PC-9 (cell line): ENCODE measurements around the gene POLRMT.

ENCODE experiments used
- EZH2 ChIP-seq: fragments of 200-600 bp; sonication (generic); IDR thresholded peaks from 2 replicates; pipeline ENCODE4 v1.8.0; 2017; ENCODE audit warnings: antibody characterized with exemption, low read depth
- TF ChIP-seq, protein P1 (sequence below): fragments of 200-600 bp; sonication (generic); conservative IDR thresholded peaks from 2 replicates; pipeline ENCODE4 v1.6.1; 2017; ENCODE audit warnings: mixed run types, antibody characterized with exemption, mild to moderate bottlenecking, moderate library complexity

DNA sequence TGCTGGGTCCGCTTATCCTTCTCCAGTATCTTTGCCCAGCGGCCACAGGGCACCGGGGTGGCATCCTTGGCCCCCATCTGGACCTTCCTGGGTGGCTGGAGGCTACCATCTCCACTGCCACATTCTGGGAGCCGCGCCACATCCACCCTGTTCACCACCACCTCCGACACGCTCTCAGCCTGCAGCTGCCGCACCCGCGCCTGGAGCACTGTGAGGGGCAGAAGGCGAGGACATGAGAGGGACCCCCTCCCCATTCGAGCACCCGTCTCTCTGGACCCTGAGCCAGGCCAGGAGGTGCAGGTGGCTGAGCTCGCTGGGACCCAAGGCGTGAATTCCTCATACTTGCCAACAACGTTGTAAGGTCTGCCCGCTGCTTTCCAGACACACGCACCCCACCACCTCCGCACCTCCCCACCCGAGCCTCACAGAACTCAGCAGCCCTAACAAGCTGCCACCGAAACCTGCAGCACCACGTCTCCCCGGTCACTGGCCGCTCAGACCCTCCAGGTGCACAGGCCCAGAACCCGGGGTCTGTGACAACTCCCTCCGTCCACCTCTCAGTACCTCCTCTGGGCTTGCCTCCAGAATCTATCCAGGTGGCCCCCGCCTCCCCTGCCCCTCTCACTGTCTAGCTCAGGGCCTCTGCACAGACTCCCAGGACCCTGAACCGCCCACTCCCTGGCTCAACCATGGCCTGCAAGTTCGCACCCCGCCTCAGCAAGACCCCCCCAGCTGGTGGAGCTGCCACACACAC, 3.2 kb downstream of the POLRMT start:
- TF ChIP-seq, protein P1, sequence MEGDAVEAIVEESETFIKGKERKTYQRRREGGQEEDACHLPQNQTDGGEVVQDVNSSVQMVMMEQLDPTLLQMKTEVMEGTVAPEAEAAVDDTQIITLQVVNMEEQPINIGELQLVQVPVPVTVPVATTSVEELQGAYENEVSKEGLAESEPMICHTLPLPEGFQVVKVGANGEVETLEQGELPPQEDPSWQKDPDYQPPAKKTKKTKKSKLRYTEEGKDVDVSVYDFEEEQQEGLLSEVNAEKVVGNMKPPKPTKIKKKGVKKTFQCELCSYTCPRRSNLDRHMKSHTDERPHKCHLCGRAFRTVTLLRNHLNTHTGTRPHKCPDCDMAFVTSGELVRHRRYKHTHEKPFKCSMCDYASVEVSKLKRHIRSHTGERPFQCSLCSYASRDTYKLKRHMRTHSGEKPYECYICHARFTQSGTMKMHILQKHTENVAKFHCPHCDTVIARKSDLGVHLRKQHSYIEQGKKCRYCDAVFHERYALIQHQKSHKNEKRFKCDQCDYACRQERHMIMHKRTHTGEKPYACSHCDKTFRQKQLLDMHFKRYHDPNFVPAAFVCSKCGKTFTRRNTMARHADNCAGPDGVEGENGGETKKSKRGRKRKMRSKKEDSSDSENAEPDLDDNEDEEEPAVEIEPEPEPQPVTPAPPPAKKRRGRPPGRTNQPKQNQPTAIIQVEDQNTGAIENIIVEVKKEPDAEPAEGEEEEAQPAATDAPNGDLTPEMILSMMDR: no peak
- TF ChIP-seq EZH2: no peak
